ENCODE measurements around the gene MRPL23. TPM values are rescaled to one million over a fixed set of nuclear protein-coding genes. Genes with fewer than 3 reads are reported as not detected.

The MRPL23 gene
- total and polyA plus RNA-seq, 9 of the 15 experiments (the other 6 are each of a cell fraction or from before 2014, with no cell fraction given): 0.44 to 109 (median 37.4) TPM

GRCh38 chr11:1978720-1979473 lies 31.8 kb downstream of the MRPL23 start:
- Histone ChIP-seq H4K20me1 (replicated peaks; ENCODE audit: control insufficient read depth, insufficient read depth, low read length) (no peaks in the 10 kb centered on the region), H3K79me2 (ENCODE audit: control insufficient read depth, insufficient read depth, low read length) (no peaks in the 10 kb centered on the region), H3K4me1 (replicated peaks in 1 of 2; ENCODE audit: control insufficient read depth in 2 of 2, insufficient read depth in 2 of 2, low read length in 2 of 2) (no peaks in the 10 kb centered on the region), H3K4me2 (ENCODE audit: insufficient read depth, low read length) (no peak overlapping the region), H3K9me3 (replicated peaks; ENCODE audit: control insufficient read depth, insufficient read depth, low read depth, low read length) (no peaks in the 10 kb centered on the region), H3K36me3 (ENCODE audit: control insufficient read depth, insufficient read depth, low read length) (no peaks in the 10 kb centered on the region), H3K4me3 (no peak overlapping the region), H2AFZ (ENCODE audit: low read depth, low read length) (no peak overlapping the region), H3K27ac (ENCODE audit: extremely low read depth, low read depth, low read length) (no peak overlapping the region), H3K27me3 (ENCODE audit: control insufficient read depth in 2 of 2, insufficient read depth in 2 of 2, low read length in 2 of 2) (no peaks in the 10 kb centered on the region), H3K9me1 (ENCODE audit: control insufficient read depth, insufficient read depth, low read length) (no peaks in the 10 kb centered on the region), H3K9ac (ENCODE audit: insufficient read depth in 1 of 2, low read depth in 2 of 2, low read length in 2 of 2) (no peak overlapping the region)
- no CpG with 5 or more reads among the region's 26 CpGs for WGBS (ENCODE audit: insufficient coverage, low coverage, missing lambda C conversion rate)
- in situ Hi-C loops (cut with MboI) (no loop called here), intact Hi-C loops (cut with micrococcal nuclease) (no loop called here)
- ATAC-seq: peak; percentile 92
- ChIA-PET POLR2A (no interaction called here), CTCF (ENCODE audit: low intra/inter-chr PET ratio) (no interaction called here)
- no peak for TF ChIP-seq TSHZ1 (CRISPR knock-in tag; IDR thresholded peaks at IDR 0.05)
- TF ChIP-seq SAFB2 (IDR thresholded peaks at IDR 0.05; ENCODE audit: borderline replicate concordance, low read depth, low read length, severe bottlenecking): no peak
- TF ChIP-seq CEBPG (CRISPR knock-in tag; IDR thresholded peaks at IDR 0.05): no peak
- 0 out of 4 replicates have a peak, but pooled peaks of 1 of the 2 experiments have one; percentile 41 for TF ChIP-seq CEBPG (tag; conservative IDR thresholded peaks at IDR 0.05 in 1 of 2, IDR thresholded peaks at IDR 0.05 in 1 of 2)
- TF ChIP-seq KAT8 (IDR thresholded peaks at IDR 0.05; ENCODE audit: low read depth): no peak
- TF ChIP-seq PPARD (CRISPR knock-in tag; IDR thresholded peaks at IDR 0.05): no peak
- no peak for TF ChIP-seq COPS2 (conservative IDR thresholded peaks at IDR 0.05)
- no peak for TF ChIP-seq PTRF (tag; IDR thresholded peaks at IDR 0.05)
- BruUV-seq (replicated peaks): no TSS peak
- no peak for DNase-seq (ENCODE audit: extremely low read depth in 1 of 4, low spot score in 3 of 4)
- peak; percentile 100 for FAIRE-seq

Data from K562 (cell line).